ENCODE data around the gene TRIM46. TPM values are rescaled to one million over a fixed set of nuclear protein-coding genes. Genes with fewer than 3 reads are reported as not detected.
A peak's percentile ranks its signal among the peaks of the same experiment; 100 is the strongest.

Gene TRIM46
- total RNA-seq, 1 experiment from 2014 or later: 3.8 TPM

DNA sequence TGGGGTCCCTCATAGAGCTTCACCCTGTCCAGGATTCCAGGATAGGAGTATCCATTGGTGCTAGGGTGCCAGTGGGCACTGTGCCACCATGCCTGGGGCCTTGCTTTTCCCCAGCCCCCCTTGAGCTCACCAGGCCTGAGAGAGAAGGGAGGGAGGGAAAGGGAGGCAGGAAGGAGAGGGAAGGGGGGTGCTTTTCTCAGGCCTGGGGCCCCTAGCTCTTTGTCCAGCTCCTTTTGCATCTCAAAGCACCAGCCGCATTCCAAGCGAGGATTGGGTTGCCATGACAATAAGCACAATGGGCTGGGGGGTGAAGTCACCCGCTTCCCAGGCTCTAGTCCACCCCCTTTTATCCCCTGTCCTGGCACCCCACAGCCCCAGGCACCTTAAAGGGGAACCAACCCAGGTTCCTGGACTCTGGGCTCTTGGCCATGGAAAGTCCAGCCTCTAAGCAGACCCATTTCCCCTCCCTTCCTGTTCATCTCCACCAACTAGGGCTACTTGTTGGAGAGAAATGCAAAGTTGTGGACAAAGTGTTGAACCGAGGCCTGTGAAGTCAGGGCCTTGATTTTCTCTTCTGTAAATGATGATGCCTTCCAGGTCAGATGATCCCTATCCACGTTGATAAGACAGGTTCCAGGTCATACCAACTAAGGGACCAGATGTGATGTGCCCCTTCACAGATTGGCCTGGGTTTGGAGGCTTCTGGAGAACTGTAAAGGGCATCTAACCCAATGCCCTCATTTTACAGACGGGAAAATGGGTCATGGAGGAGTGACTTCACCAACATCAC lies 22.6 kb downstream of the TRIM46 start:
- POLR2A ChIA-PET: interaction anchor here (0.6 kb wide), 1 partner anchor 51 kb away, joined by 6 read pairs; no protein-coding TSS in a partner anchor
- in situ Hi-C loops (cut with HindIII; ENCODE audit: low pct_unique_long_range_greater_than_20kb, low sequenced_read_pairs): no loop called here
- H3K27ac ChIP-seq (ENCODE audit: low read length): peak overlapping the region; percentile 79

DNA sequence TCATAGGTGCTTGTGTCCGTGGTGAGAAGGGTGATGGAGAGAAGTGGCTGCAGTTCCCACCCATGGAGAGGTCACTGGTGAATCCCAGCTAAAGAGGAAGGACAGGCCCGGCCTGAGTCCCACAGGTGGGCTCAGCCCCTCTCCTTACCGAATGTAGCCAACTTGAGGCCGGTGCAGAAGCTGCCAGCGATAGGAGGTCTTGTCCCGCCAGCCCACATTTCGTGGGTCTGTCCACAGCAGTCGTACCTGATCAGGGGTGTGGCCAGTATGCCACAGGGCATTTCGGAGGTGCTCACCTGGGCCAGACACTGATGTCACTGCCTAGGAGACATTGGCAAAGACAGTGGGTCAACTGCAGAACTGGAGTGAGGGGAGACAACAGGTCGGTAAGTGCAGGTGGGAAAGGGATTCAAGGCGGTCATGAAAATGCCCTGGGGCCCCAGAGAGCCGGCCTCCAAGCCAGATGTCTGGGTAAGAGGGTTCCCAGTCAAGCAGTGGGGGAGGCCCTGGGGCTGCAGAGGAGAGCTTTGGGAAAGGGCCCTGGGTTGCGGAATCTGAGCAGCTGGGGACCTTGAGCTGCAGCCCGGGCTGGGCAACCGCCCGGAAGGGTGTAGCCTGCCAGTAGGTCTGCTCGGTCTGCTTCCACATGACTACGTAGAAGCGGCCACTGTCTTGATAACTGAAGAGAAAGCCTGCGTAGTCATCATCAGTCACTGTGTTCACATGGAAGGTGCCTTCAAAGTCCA lies 23.4 kb downstream of the TRIM46 start:
- ChIA-PET POLR2A (no interaction called here), CTCF (no interaction called here)
- ATAC-seq (no peak), DNase-seq (ENCODE audit: low read depth, low spot score) (no peak)
- Histone ChIP-seq H3K4me1 (ENCODE audit: control insufficient read depth, insufficient read depth, low read length) (peaks cover 24% of the 10 kb centered on the region), H3K36me3 (ENCODE audit: control insufficient read depth, insufficient read depth, low read length) (peaks cover 3% of the 10 kb centered on the region; the same call in 1 of the 2 replicates), H3K27ac (ENCODE audit: low read length) (no peak overlapping the region), H3K27me3 (ENCODE audit: control insufficient read depth, insufficient read depth, low read length) (no peaks in the 10 kb centered on the region), H3K9me3 (ENCODE audit: control insufficient read depth, insufficient read depth, low read depth, low read length) (no peaks in the 10 kb centered on the region), H3K4me3 (ENCODE audit: low read depth in 2 of 2, low read length in 2 of 2) (no peak overlapping the region)
- intact Hi-C loops (cut with micrococcal nuclease; ENCODE audit: unreplicated experiment) (no loop called here), in situ Hi-C loops (cut with HindIII; ENCODE audit: low pct_unique_long_range_greater_than_20kb, low sequenced_read_pairs) (no loop called here)
- TF ChIP-seq POLR2AphosphoS5 (IDR thresholded peaks at IDR 0.05; ENCODE audit: low read depth, low read length) (no peak), SIN3A (IDR thresholded peaks at IDR 0.05; ENCODE audit: borderline replicate concordance, insufficient read depth, low read depth, low read length) (no peak)
- TF ChIP-seq, protein P1, sequence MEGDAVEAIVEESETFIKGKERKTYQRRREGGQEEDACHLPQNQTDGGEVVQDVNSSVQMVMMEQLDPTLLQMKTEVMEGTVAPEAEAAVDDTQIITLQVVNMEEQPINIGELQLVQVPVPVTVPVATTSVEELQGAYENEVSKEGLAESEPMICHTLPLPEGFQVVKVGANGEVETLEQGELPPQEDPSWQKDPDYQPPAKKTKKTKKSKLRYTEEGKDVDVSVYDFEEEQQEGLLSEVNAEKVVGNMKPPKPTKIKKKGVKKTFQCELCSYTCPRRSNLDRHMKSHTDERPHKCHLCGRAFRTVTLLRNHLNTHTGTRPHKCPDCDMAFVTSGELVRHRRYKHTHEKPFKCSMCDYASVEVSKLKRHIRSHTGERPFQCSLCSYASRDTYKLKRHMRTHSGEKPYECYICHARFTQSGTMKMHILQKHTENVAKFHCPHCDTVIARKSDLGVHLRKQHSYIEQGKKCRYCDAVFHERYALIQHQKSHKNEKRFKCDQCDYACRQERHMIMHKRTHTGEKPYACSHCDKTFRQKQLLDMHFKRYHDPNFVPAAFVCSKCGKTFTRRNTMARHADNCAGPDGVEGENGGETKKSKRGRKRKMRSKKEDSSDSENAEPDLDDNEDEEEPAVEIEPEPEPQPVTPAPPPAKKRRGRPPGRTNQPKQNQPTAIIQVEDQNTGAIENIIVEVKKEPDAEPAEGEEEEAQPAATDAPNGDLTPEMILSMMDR (IDR thresholded peaks at IDR 0.05): no peak
- TF ChIP-seq, protein P2, sequence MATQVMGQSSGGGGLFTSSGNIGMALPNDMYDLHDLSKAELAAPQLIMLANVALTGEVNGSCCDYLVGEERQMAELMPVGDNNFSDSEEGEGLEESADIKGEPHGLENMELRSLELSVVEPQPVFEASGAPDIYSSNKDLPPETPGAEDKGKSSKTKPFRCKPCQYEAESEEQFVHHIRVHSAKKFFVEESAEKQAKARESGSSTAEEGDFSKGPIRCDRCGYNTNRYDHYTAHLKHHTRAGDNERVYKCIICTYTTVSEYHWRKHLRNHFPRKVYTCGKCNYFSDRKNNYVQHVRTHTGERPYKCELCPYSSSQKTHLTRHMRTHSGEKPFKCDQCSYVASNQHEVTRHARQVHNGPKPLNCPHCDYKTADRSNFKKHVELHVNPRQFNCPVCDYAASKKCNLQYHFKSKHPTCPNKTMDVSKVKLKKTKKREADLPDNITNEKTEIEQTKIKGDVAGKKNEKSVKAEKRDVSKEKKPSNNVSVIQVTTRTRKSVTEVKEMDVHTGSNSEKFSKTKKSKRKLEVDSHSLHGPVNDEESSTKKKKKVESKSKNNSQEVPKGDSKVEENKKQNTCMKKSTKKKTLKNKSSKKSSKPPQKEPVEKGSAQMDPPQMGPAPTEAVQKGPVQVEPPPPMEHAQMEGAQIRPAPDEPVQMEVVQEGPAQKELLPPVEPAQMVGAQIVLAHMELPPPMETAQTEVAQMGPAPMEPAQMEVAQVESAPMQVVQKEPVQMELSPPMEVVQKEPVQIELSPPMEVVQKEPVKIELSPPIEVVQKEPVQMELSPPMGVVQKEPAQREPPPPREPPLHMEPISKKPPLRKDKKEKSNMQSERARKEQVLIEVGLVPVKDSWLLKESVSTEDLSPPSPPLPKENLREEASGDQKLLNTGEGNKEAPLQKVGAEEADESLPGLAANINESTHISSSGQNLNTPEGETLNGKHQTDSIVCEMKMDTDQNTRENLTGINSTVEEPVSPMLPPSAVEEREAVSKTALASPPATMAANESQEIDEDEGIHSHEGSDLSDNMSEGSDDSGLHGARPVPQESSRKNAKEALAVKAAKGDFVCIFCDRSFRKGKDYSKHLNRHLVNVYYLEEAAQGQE (IDR thresholded peaks at IDR 0.05; ENCODE audit: insufficient read depth in 1 of 2, low read depth in 2 of 2, low read length in 1 of 2): no peak
- no TSS peak for BruUV-seq (replicated peaks)

More for the DNA sequence above, 22.6 kb downstream of the TRIM46 start:
- ATAC-seq (no peak), DNase-seq (ENCODE audit: low read depth, low spot score) (no peak)
- Histone ChIP-seq H3K27me3 (ENCODE audit: control insufficient read depth, insufficient read depth, low read length) (no peaks in the 10 kb centered on the region), H3K4me1 (ENCODE audit: control insufficient read depth, insufficient read depth, low read length) (peaks cover 24% of the 10 kb centered on the region), H3K4me3 (ENCODE audit: low read depth in 2 of 2, low read length in 2 of 2) (peak overlapping the region; percentile 64 to 96), H3K36me3 (ENCODE audit: control insufficient read depth, insufficient read depth, low read length) (peaks cover 3% of the 10 kb centered on the region; the same call in 1 of the 2 replicates), H3K9me3 (ENCODE audit: control insufficient read depth, insufficient read depth, low read depth, low read length) (no peaks in the 10 kb centered on the region)
- TF ChIP-seq SIN3A (IDR thresholded peaks at IDR 0.05; ENCODE audit: borderline replicate concordance, insufficient read depth, low read depth, low read length): no peak
- TF ChIP-seq POLR2AphosphoS5 (IDR thresholded peaks at IDR 0.05; ENCODE audit: low read depth, low read length): no peak
- TF ChIP-seq, protein P1 (IDR thresholded peaks at IDR 0.05): no peak
- TF ChIP-seq, protein P2 (IDR thresholded peaks at IDR 0.05; ENCODE audit: insufficient read depth in 1 of 2, low read depth in 2 of 2, low read length in 1 of 2): no peak
- TF ChIP-seq TCF7L2 (IDR thresholded peaks at IDR 0.05; ENCODE audit: low read depth, low read length): no peak
- intact Hi-C loops (cut with micrococcal nuclease; ENCODE audit: unreplicated experiment): no loop called here
- no TSS peak for BruUV-seq (replicated peaks)
- CTCF ChIA-PET: no interaction called here

Measured in Panc1 (cell line).